Gastroesophageal sphincter (tissue), 3 donors: ENCODE results near the gene TEX12.

Experiments
- CTCF ChIP-seq, 4 experiments: fragments of 200-600 bp in 2 of 4; fragments of 450-650 bp in 2 of 4; sonication (generic) in 1 of 4; IDR thresholded peaks; one replicate each; pipeline ENCODE4 v1.5.1; 2017 to 2019; ENCODE audit warnings: antibody characterized with exemption in 4 of 4, mild to moderate bottlenecking in 2 of 4, moderate library complexity in 2 of 4
- EP300 ChIP-seq: sonication (generic); formaldehyde crosslinking; IDR thresholded peaks from one replicate; pipeline ENCODE4 v1.6.1; 2017; ENCODE audit warnings: antibody characterized with exemption, mild to moderate bottlenecking
- POLR2A ChIP-seq, 2 donors: fragments of 450-650 bp; IDR thresholded peaks; one replicate each; pipeline ENCODE4 v1.6.1; 2017; ENCODE audit warnings: antibody characterized with exemption in 2 of 2, mild to moderate bottlenecking in 2 of 2, moderate library complexity in 1 of 2
- POLR2AphosphoS5 ChIP-seq: sonication (generic); formaldehyde crosslinking; IDR thresholded peaks from one replicate; pipeline ENCODE4 v1.6.1; 2017; ENCODE audit warnings: antibody characterized with exemption

GRCh38 chr11:112156153-112156955 lies 10.8 kb upstream of the TEX12 start:
- TF ChIP-seq CTCF (IDR thresholded peaks at IDR 0.05) (no peak), POLR2AphosphoS5 (no peak), POLR2A (IDR thresholded peaks at IDR 0.05) (no peak), EP300 (no peak)
